Stomach (tissue), 9 donors: ENCODE results near the gene RPTOR. TPM values are rescaled to one million over a fixed set of nuclear protein-coding genes. Genes with fewer than 3 reads are reported as not detected.

Source experiments
- DNase-seq, 2 donors: peaks; one replicate each; pipeline versions ENCODE4 v3.0.0 to v3.0.0-alpha.2; 2013 to 2019
- H3K27ac ChIP-seq, 5 donors: fragments of 200-600 bp in 4 of 5; sonication (generic) in 4 of 5; one replicate each; pipeline ENCODE4 v1.5.1; 2013 to 2019; ENCODE audit warnings: mild to moderate bottlenecking in 1 of 5, moderate library complexity in 1 of 5
- H3K27me3 ChIP-seq, 3 donors: fragments of 200-600 bp; sonication (generic); one replicate each; pipeline ENCODE4 v1.5.1; 2017 to 2019; ENCODE audit warnings: mixed run types in 1 of 3
- H3K36me3 ChIP-seq, 4 donors: fragments of 200-600 bp; sonication (generic); 1 replicate in 3 of 4; 2 replicates in 1 of 4; pipeline ENCODE4 v1.5.1; 2016 to 2019
- H3K4me1 ChIP-seq, 4 donors: fragments of 200-600 bp; sonication (generic); one replicate each; pipeline ENCODE4 v1.5.1; 2016 to 2019
- H3K4me3 ChIP-seq, 4 donors: fragments of 200-600 bp; sonication (generic) in 3 of 4; one replicate each; pipeline ENCODE4 v1.5.1; 2016 to 2019; ENCODE audit warnings: mild to moderate bottlenecking in 1 of 4
- H3K9me3 ChIP-seq, 4 donors: fragments of 200-600 bp; sonication (generic); one replicate each; pipeline ENCODE4 v1.5.1; 2016 to 2019
- EP300 ChIP-seq: sonication (generic); formaldehyde crosslinking; IDR thresholded peaks from one replicate; pipeline ENCODE4 v1.6.1; 2017; ENCODE audit warnings: antibody characterized with exemption
- POLR2A ChIP-seq, 4 donors: fragments of 450-650 bp; IDR thresholded peaks; one replicate each; pipeline ENCODE4 v1.6.1; 2016; ENCODE audit warnings: antibody characterized with exemption in 4 of 4, control low read depth in 2 of 4, mild to moderate bottlenecking in 1 of 4, moderate library complexity in 1 of 4
- POLR2AphosphoS5 ChIP-seq, 3 donors: sonication (generic); formaldehyde crosslinking; IDR thresholded peaks; one replicate each; pipeline ENCODE4 v1.6.1; 2016; ENCODE audit warnings: antibody characterized with exemption in 3 of 3
- WGBS, 5 donors: extraction: QIAGEN DNeasy Blood & Tissue Kit in 3 of 5; methylation state at CpG; one replicate each; pipeline versions ENCODE4 v1.1.5 to v1.1.7; 2013 to 2018; 5-methylcytosine and 5-hydroxymethylcytosine counted together
- intact Hi-C: fragments of 100-400 bp; cut with DNase I; formaldehyde crosslinking; loops from one replicate; pipeline ENCODE4 v1.15.1; 2023; ENCODE audit warnings: low total_unique reads
- polyA plus RNA-seq, 3 donors: library from polyadenylated mRNA; stranded (reverse); fragments of 200-250 nt; gene quantifications; one replicate each; pipeline ENCODE4 v1.2.3, GENCODE V29; 2013
- total RNA-seq, 5 donors: library from RNA; depleted of rRNA; stranded (reverse); fragments of >200 nt; gene quantifications; one replicate each; pipeline versions ENCODE4 v1.1.0 to v1.2.3, GENCODE V29; 2014 to 2016
- TF ChIP-seq, protein P1 (sequence below), 7 experiments: fragments of 450-650 bp in 4 of 7; fragments of 200-600 bp in 3 of 7; sonication (generic) in 3 of 7; IDR thresholded peaks; one replicate each; pipeline ENCODE4 v1.5.1; 2016 to 2019; ENCODE audit warnings: antibody characterized with exemption in 7 of 7, control low read depth in 2 of 7, mild to moderate bottlenecking in 1 of 7
- donor health status: healthy with polysubstance abuse.
- donor health status: Bipolar disorder and iron deficiency.
- donor health status: healthy.

Gene RPTOR
- total and polyA plus RNA-seq, 8 donors, result 3.8 to 103 (median 19.3) TPM

DNA sequence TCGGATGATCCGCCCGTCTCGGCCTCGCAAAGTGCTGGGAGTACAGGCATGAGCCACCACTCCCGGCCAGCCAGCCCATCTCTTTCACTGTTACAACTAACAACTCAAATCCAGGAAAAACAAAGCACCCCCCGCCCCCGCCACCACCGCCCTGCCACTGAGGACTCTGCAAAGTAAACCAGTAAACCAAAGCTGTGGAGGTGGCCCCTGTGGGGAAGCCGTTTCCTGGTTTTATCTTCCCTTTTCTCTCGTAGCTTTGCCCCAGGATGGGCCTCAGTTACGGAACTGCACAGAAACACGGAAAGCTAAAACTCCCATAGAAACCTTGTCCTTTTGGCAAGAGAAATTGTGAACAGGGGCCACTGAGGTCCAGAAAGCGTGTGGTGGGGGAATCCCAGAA is 464.5 kb downstream of the RPTOR start:
- TF ChIP-seq POLR2A (IDR thresholded peaks at IDR 0.05) (no peak), POLR2AphosphoS5 (IDR thresholded peaks at IDR 0.05) (no peak), EP300 (no peak)
- TF ChIP-seq, protein P1, sequence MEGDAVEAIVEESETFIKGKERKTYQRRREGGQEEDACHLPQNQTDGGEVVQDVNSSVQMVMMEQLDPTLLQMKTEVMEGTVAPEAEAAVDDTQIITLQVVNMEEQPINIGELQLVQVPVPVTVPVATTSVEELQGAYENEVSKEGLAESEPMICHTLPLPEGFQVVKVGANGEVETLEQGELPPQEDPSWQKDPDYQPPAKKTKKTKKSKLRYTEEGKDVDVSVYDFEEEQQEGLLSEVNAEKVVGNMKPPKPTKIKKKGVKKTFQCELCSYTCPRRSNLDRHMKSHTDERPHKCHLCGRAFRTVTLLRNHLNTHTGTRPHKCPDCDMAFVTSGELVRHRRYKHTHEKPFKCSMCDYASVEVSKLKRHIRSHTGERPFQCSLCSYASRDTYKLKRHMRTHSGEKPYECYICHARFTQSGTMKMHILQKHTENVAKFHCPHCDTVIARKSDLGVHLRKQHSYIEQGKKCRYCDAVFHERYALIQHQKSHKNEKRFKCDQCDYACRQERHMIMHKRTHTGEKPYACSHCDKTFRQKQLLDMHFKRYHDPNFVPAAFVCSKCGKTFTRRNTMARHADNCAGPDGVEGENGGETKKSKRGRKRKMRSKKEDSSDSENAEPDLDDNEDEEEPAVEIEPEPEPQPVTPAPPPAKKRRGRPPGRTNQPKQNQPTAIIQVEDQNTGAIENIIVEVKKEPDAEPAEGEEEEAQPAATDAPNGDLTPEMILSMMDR (IDR thresholded peaks at IDR 0.05), result no peak
- no peaks in the 10 kb centered on the region for H3K36me3 ChIP-seq
- peaks cover 5 to 8% (median 6%) of the 10 kb centered on the region in 4 donors for H3K4me1 ChIP-seq
- no peak overlapping the region for H3K4me3 ChIP-seq
- WGBS, 5 donors, result 81 to 88% (median 87%) methylated on average over 14 of the region's 14 CpGs
- no peak for DNase-seq
- peaks cover 0 to 14% (median 5%) of the 10 kb centered on the region in 4 donors for H3K9me3 ChIP-seq
- no peak overlapping the region for H3K27ac ChIP-seq
- peaks cover 5 to 21% (median 19%) of the 10 kb centered on the region in 3 donors for H3K27me3 ChIP-seq
- intact Hi-C loops, result no loop called here

- no peak for DNase-seq
- TF ChIP-seq POLR2A (IDR thresholded peaks at IDR 0.05), result no peak
- TF ChIP-seq, protein P1 (IDR thresholded peaks at IDR 0.05), result no peak
- no peak for TF ChIP-seq EP300
- no peak for TF ChIP-seq POLR2AphosphoS5 (IDR thresholded peaks at IDR 0.05)
- H3K4me1 ChIP-seq, result no peaks in the 10 kb centered on the region
- no peak overlapping the region for H3K27ac ChIP-seq
- no peak overlapping the region for H3K4me3 ChIP-seq
- peaks cover 0 to 3% (median 2%) of the 10 kb centered on the region in 3 donors for H3K27me3 ChIP-seq
- H3K9me3 ChIP-seq, result peaks cover 0 to 14% (median 5%) of the 10 kb centered on the region in 4 donors
- intact Hi-C loops, result no loop called here
- WGBS, 5 donors, result 48 to 72% (median 60%) methylated on average over 2 of the region's 2 CpGs
- H3K36me3 ChIP-seq, result no peaks in the 10 kb centered on the region
Observed at GRCh38 chr17:81010935-81011334, 466.3 kb downstream of the RPTOR start.

- intact Hi-C loops, result no loop called here
- H3K9me3 ChIP-seq, result peaks cover 0 to 14% (median 5%) of the 10 kb centered on the region in 4 donors
- H3K27ac ChIP-seq, result no peak overlapping the region
- no peaks in the 10 kb centered on the region for H3K36me3 ChIP-seq
- no peaks in the 10 kb centered on the region for H3K4me1 ChIP-seq
- H3K27me3 ChIP-seq, result no peaks in the 10 kb centered on the region
- DNase-seq, result no peak
- no peak overlapping the region for H3K4me3 ChIP-seq
- TF ChIP-seq EP300, result no peak
- no peak for TF ChIP-seq POLR2A (IDR thresholded peaks at IDR 0.05)
- TF ChIP-seq, protein P1 (IDR thresholded peaks at IDR 0.05), result no peak
- WGBS, 5 donors, result 48 to 64% (median 51%) methylated on average over 3 of the region's 3 CpGs
Observed at GRCh38 chr17:81011951-81012350, 467.3 kb downstream of the RPTOR start.

- H3K9me3 ChIP-seq, result peaks cover 0 to 14% (median 5%) of the 10 kb centered on the region in 4 donors
- H3K27me3 ChIP-seq, result no peaks in the 10 kb centered on the region
- 88 to 94% (median 91%) methylated on average over 10 to 13 of the region's 13 CpGs for WGBS, 5 donors
- intact Hi-C loops, result no loop called here
- no peak overlapping the region for H3K4me3 ChIP-seq
- DNase-seq, result no peak
- TF ChIP-seq POLR2AphosphoS5 (IDR thresholded peaks at IDR 0.05), result no peak
- no peak for TF ChIP-seq POLR2A (IDR thresholded peaks at IDR 0.05)
- TF ChIP-seq, protein P1 (IDR thresholded peaks at IDR 0.05), result no peak
- no peak for TF ChIP-seq EP300
- H3K4me1 ChIP-seq, result peaks cover 0 to 8% (median 5%) of the 10 kb centered on the region in 4 donors
- H3K36me3 ChIP-seq, result no peaks in the 10 kb centered on the region
- no peak overlapping the region for H3K27ac ChIP-seq
Observed at GRCh38 chr17:81012574-81013447, 468.2 kb downstream of the RPTOR start.
